ENCODE data around the gene AKAP12.

AKAP12 gene

GRCh38 chr6:151247490-151247889, 7.7 kb downstream of the AKAP12 start:
- no peak for DNase-seq (ENCODE audit: low spot score)
- TF ChIP-seq, protein P1, sequence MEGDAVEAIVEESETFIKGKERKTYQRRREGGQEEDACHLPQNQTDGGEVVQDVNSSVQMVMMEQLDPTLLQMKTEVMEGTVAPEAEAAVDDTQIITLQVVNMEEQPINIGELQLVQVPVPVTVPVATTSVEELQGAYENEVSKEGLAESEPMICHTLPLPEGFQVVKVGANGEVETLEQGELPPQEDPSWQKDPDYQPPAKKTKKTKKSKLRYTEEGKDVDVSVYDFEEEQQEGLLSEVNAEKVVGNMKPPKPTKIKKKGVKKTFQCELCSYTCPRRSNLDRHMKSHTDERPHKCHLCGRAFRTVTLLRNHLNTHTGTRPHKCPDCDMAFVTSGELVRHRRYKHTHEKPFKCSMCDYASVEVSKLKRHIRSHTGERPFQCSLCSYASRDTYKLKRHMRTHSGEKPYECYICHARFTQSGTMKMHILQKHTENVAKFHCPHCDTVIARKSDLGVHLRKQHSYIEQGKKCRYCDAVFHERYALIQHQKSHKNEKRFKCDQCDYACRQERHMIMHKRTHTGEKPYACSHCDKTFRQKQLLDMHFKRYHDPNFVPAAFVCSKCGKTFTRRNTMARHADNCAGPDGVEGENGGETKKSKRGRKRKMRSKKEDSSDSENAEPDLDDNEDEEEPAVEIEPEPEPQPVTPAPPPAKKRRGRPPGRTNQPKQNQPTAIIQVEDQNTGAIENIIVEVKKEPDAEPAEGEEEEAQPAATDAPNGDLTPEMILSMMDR (IDR thresholded peaks at IDR 0.05; ENCODE audit: extremely low read depth, missing control alignments): no peak

DNA sequence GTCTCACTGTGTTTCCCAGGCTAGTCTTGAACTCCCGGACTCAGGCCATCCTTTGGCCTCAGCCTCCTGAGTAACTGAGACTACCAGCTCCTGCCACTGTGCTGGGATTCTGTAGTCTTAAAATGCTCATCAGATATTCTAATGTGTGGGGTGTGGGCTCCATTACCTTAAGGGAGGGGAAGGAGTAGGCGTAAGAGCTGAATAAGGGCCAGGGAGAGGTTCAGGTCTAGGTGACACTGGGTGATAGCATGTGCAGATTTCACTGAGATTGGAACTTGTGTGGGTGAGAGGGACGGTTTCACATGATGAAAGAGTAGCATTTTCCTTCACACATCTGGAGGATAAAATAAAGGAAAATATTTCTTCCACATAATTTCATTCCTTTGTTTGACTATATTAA, 8.5 kb downstream of the AKAP12 start:
- TF ChIP-seq, protein P1 (IDR thresholded peaks at IDR 0.05; ENCODE audit: extremely low read depth, missing control alignments): no peak
- DNase-seq (ENCODE audit: low spot score): no peak

DNA sequence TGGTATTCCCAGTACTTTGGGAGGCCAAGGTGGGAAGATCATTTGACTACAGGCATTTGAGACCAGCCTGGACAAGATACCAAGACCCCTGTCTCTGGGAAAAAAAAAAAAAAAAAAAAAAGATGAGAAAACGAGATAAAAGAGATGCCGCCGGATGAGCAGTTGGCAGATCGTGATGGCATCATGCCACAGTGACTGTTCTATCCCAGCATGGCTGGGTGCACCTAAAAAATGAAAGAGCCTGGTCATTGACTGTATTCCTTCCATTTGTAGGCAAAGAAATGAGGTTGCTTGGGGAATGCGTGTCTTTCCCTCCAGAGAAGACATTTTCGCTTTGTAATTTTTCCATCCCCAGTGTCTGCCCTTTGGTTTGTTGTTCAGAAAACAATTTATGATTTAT, 12.9 kb downstream of the AKAP12 start:
- TF ChIP-seq, protein P1 (IDR thresholded peaks at IDR 0.05; ENCODE audit: extremely low read depth, missing control alignments): no peak
- DNase-seq (ENCODE audit: low spot score): no peak

GRCh38 chr6:151254451-151255081, 14.8 kb downstream of the AKAP12 start:
- no peak for DNase-seq (ENCODE audit: low spot score)
- TF ChIP-seq, protein P1 (IDR thresholded peaks at IDR 0.05; ENCODE audit: extremely low read depth, missing control alignments): no peak

GRCh38 chr6:151255811-151256210, 16.0 kb downstream of the AKAP12 start:
- TF ChIP-seq, protein P1 (IDR thresholded peaks at IDR 0.05; ENCODE audit: extremely low read depth, missing control alignments): no peak
- no peak for DNase-seq (ENCODE audit: low spot score)

GRCh38 chr6:151257985-151258445, 18.2 kb downstream of the AKAP12 start:
- TF ChIP-seq, protein P1 (IDR thresholded peaks at IDR 0.05; ENCODE audit: extremely low read depth, missing control alignments): no peak
- no peak for DNase-seq (ENCODE audit: low spot score)

GRCh38 chr6:151260205-151260604, 20.4 kb downstream of the AKAP12 start:
- TF ChIP-seq, protein P1 (IDR thresholded peaks at IDR 0.05; ENCODE audit: extremely low read depth, missing control alignments): no peak
- DNase-seq (ENCODE audit: low spot score): no peak
